ENCODE results near the gene MCTP1. TPM values are rescaled to one million over a fixed set of nuclear protein-coding genes. Genes with fewer than 3 reads are reported as not detected.

MCTP1 gene
- total RNA-seq, 1 experiment from 2014 or later, result 2.5 TPM

- no peak overlapping the region for H3K4me3 Mint-ChIP-seq
- no peaks in the 10 kb centered on the region for H3K27me3 Mint-ChIP-seq (ENCODE audit: low read depth)
Measured at GRCh38 chr5:95272316-95272929, 12.5 kb downstream of the MCTP1 start.

More at GRCh38 chr5:95272316-95272929, 12.5 kb downstream of the MCTP1 start:
- H3K79me2 ChIP-seq (ENCODE audit: insufficient read depth, low read length), result no peaks in the 10 kb centered on the region; the same call in 1 of the 2 replicates
- H3K27ac Mint-ChIP-seq, result no peak overlapping the region
- H3K56ac ChIP-seq (ENCODE audit: insufficient read length, low read depth, low read length), result no peak overlapping the region
- no peaks in the 10 kb centered on the region for H3K23me2 ChIP-seq (ENCODE audit: insufficient read length, low read depth, low read length, poor library complexity, severe bottlenecking)
- no peaks in the 10 kb centered on the region for H4K20me1 ChIP-seq (ENCODE audit: control insufficient read depth, insufficient read depth, insufficient read length)
- no peak overlapping the region for H2AK5ac ChIP-seq (ENCODE audit: insufficient read length, low read length)
- H2AFZ ChIP-seq (ENCODE audit: low read length), result no peak overlapping the region
- H3K14ac ChIP-seq (ENCODE audit: insufficient read depth, low read length), result no peak overlapping the region
- DNase-seq, result no peak
- H3K79me1 ChIP-seq (ENCODE audit: insufficient read depth, low read depth, low read length, poor library complexity, severe bottlenecking), result no peaks in the 10 kb centered on the region
- H3K27me3 ChIP-seq (ENCODE audit: insufficient read depth, low read length), result no peaks in the 10 kb centered on the region
- H3T11ph ChIP-seq (ENCODE audit: low read length), result no peak overlapping the region
- H3K9me3 ChIP-seq (ENCODE audit: control insufficient read depth, low read depth, low read length), result no peaks in the 10 kb centered on the region
- no peak overlapping the region for H3K9ac ChIP-seq (ENCODE audit: extremely low read depth, insufficient read length, low read length)
- H3K27ac ChIP-seq (ENCODE audit: insufficient read length, low read depth, low read length), result no peak overlapping the region
- H3K36me3 Mint-ChIP-seq (ENCODE audit: insufficient read depth in 1 of 3, low read depth in 3 of 3), result no peaks in the 10 kb centered on the region; a peak in 2 of 7 replicates
- no peak overlapping the region for H3K23ac ChIP-seq (ENCODE audit: insufficient read length, low read depth, low read length)
- H4K5ac ChIP-seq (ENCODE audit: insufficient read length, low read depth, low read length), result no peak overlapping the region
- TF ChIP-seq CTCF (conservative IDR thresholded peaks at IDR 0.05), result no peak
- H3K4ac ChIP-seq (ENCODE audit: low read depth, low read length), result no peak overlapping the region
- H2BK15ac ChIP-seq (ENCODE audit: low read depth, low read length), result no peak overlapping the region
- no peak overlapping the region for H4K8ac ChIP-seq (replicated peaks; ENCODE audit: insufficient read length, low read depth, low read length)
- H3K4me2 ChIP-seq (ENCODE audit: insufficient read depth, insufficient read length, low read length), result no peak overlapping the region
- no peaks in the 10 kb centered on the region for H3K9me3 Mint-ChIP-seq
- no peak overlapping the region for H2BK120ac ChIP-seq (ENCODE audit: low read depth, low read length, poor library complexity, severe bottlenecking)
- H2BK20ac ChIP-seq (ENCODE audit: low read depth, low read length, poor library complexity, severe bottlenecking), result no peak overlapping the region
- H2BK5ac ChIP-seq (ENCODE audit: insufficient read length, low read length), result no peak overlapping the region
- no peak overlapping the region for H4K91ac ChIP-seq (ENCODE audit: insufficient read length, low read depth, low read length)
- no peak overlapping the region for H3K18ac ChIP-seq (ENCODE audit: insufficient read length, low read depth, low read length)
- H3K4me1 Mint-ChIP-seq, result peaks cover 5 to 7% of the 10 kb centered on the region in 2 experiments
- H3K4me1 ChIP-seq (ENCODE audit: insufficient read depth, low read length), result no peaks in the 10 kb centered on the region
- no peak overlapping the region for H2BK12ac ChIP-seq (ENCODE audit: insufficient read length, low read depth, low read length)

All from H9 (cell line).